VCaP (cell line): ENCODE measurements around the gene FN3KRP.

ENCODE experiments used
- H3K27ac ChIP-seq: fragments of 450-650 bp; 2 replicates; pipeline ENCODE4 v1.5.1; 2017
- TF ChIP-seq, protein P1 (sequence below): fragments of 450-650 bp; conservative IDR thresholded peaks from 2 replicates; pipeline ENCODE4 v1.5.1; 2017; ENCODE audit warnings: mild to moderate bottlenecking, moderate library complexity

The FN3KRP gene

DNA sequence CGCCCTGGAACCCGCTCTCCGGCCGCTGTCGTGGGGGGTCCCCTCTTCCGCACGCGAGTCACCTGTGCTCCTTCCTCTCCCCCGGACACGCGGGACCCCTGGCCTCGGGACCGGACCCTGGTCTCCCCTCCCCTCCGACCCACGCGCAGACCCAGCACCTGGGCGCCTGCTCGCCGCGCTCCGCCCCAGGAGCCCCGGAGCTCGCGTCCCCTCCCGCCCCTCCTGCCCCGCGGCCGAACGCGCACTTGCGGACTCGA is 18.8 kb upstream of the FN3KRP start:
- TF ChIP-seq, protein P1, sequence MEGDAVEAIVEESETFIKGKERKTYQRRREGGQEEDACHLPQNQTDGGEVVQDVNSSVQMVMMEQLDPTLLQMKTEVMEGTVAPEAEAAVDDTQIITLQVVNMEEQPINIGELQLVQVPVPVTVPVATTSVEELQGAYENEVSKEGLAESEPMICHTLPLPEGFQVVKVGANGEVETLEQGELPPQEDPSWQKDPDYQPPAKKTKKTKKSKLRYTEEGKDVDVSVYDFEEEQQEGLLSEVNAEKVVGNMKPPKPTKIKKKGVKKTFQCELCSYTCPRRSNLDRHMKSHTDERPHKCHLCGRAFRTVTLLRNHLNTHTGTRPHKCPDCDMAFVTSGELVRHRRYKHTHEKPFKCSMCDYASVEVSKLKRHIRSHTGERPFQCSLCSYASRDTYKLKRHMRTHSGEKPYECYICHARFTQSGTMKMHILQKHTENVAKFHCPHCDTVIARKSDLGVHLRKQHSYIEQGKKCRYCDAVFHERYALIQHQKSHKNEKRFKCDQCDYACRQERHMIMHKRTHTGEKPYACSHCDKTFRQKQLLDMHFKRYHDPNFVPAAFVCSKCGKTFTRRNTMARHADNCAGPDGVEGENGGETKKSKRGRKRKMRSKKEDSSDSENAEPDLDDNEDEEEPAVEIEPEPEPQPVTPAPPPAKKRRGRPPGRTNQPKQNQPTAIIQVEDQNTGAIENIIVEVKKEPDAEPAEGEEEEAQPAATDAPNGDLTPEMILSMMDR = no peak
- H3K27ac ChIP-seq = peak overlapping the region; percentile 81

DNA sequence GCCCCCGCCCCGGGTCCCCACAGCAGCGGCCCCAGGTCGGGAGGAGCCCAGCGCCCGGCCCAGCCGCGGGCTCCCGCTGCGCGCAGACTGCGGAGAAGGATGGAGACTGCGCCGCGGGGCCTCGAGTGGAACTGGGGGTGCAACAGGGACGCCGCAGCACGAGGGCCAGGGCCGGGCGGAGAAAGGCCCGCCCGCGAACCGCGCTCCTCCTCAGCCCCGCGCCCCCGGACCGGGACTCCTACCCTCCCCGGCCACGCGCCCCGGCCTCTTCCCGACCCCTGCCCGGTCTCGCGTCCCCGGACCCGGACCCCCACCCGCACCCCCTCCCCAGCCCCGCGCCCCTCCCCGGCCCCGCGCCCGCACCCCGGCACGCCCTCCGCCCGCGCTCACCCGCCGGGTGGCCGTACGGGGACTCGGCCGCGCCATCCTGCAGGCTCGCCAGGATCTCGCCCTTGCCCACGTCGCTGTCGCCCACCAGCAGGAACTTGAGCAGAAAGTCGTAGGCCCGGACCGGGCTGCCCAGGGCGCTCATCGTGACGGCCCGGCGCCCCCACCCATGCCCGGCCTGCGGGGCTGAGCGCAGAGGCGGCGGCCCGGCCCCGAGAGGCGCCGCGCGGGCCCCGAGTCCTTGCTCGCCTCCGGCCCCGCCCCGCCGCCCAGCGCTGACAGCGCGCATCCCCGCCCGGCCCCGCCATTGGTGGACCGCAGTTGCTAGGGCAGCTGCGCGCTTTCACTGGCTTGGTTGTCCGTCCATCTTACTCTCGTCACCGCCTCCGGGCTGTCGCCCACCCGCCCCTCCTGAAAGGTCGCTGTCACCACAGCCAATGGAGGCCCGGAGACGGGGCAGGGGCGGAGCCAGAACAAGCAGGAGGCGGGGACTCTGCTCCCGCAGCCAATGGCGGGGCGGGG is 18.2 kb upstream of the FN3KRP start, which contains the start of gene RAB40B:
TSS of gene RAB40B (minus strand) at position 634 of the 909 bp plus-strand sequence. CDS start at position 532, 102 bp downstream.
- TF ChIP-seq, protein P1 = no peak

DNA sequence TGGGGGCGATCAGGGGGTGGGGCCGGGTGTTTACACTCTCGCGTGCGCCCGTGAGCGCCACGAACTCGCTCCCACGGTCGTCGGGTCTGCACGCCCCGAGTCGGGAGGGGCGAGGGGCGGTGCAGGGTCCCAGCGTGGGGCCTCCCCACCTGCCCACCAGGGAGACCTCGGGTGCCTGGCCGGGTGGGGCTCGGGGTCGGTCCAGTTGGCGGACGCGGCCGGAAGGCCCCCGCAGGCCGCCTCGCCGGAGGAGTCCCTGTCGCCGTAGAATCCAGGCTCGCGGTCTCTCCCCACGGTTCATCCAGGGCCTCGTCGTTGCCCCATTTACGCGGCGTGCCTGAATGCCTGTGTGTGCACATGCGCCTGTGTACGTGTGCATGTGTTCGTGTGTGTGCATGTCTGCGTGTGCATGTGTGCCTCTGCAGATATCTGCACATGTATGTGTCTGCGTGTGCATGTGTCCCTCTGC is 17.5 kb upstream of the FN3KRP start:
- peak overlapping the region; percentile 81 for H3K27ac ChIP-seq
- TF ChIP-seq, protein P1 = no peak

More for the DNA sequence above, 18.2 kb upstream of the FN3KRP start, which contains the start of gene RAB40B:
- H3K27ac ChIP-seq = peak within 1 kb of the TSS; percentile 81

DNA sequence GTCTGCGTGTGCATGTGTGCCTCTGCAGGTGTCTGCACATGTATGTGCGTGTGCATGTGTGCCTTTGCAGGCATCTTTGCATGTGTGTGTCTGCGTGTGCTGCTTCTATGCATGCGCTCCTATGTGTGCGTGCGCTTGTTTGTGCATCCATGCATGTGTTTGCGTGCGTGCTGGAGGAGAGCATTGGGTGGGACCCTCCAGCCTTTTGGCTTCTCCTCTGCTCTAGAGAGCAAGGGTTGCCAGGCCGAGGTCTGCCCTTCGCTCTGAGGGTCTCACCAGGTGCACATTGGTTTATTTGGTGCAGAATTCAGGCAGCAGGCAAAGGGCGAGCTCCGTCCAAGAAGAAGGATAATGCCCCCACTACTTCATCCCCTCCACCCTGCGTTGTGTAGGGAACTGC is 17.0 kb upstream of the FN3KRP start:
- 0 out of 2 replicates have a peak overlapping the region, but pooled peaks have one; percentile 81 for H3K27ac ChIP-seq
- TF ChIP-seq, protein P1 = no peak

DNA sequence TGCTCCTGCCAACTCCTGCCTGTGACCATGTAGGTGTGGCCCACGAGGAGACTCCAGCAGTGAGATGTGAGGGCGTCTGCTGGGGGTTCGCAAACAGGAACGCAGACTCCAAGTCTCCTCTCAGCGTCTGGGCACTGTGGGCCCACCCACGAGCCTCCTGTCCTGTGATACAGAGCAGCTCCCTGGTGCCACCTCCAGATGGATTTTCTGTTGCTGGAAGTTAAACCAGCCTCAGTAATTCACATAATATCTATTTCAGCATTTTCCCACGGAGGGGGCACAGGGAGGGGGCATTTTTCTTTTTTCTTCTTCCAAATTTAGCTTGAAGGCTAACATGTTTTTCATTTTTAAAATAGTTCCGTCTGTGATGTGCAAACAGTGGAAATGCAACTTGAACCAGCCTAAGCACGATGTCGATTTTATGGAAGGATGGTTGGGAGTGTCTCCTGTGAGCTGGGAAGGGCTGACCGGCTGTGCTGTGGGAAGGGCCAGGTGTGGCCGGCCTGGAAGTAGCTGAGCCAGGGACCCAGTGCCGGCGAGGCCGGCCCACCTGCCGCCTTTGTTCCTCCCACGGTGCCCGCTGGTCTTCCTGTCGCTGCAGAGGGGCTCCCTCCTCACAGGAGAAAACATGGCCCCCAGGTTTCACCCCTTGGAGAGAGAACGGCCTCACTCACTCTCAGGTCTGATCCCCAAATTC is 14.1 kb upstream of the FN3KRP start:
- TF ChIP-seq, protein P1 = no peak; the same call in 1 of the 2 replicates
- peak overlapping the region; percentile 36 for H3K27ac ChIP-seq

DNA sequence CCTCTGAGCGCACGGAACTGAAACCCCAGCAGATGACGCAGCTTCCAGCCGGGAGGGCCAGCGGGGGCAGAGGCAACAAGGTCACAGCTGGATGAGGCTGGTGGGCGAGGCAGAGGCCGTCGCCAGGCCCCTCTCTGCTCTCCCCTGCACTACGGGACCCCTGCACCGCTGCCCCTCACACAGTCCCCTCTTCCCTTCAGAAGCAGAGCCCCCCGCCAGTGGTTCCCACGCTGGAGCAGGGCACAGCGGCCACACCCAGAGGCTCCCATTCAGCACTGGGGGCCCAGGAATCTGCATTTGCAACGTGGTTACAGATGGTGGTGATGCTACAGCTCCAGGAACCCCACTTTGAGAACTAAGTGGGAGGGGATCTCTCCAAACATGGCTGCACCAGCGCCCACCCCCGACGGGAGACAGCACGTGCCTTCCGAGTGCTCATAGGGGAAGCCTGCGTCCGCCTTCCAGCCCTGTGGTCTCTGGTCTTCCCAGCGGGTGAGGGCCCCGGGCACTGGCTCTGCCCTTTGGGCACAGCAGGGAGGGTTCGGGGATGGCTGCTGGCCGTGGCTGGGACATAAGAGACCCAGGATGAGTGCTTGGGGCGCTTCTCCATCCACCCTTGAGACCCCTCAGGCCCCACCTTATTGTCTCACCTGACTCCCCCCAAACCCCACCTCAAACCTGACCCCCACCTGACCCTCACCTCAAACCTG is 13.3 kb upstream of the FN3KRP start:
- peak overlapping the region; percentile 36 for H3K27ac ChIP-seq
- TF ChIP-seq, protein P1 = no peak
